NB4 (cell line): ENCODE measurements around the gene DAPK1.

Experiments used
- DNase-seq: peaks from one replicate; pipeline ENCODE4 v3.0.0; 2010; ENCODE audit warnings: low read depth
- H3K4me3 ChIP-seq: one replicate; pipeline ENCODE4 v1.5.1; 2011; ENCODE audit warnings: mild to moderate bottlenecking, low read depth, low read length, moderate library complexity
- CTCF ChIP-seq: IDR thresholded peaks from one replicate; pipeline ENCODE4 v1.5.1; 2012; ENCODE audit warnings: low read depth, low read length
- MAX ChIP-seq: IDR thresholded peaks from 2 replicates; pipeline ENCODE4 v1.6.1; 2011; ENCODE audit warnings: low read depth, low read length
- MYC ChIP-seq: IDR thresholded peaks from 2 replicates; pipeline ENCODE4 v1.6.1; 2011; ENCODE audit warnings: low read depth, low read length
- POLR2A ChIP-seq: IDR thresholded peaks from 2 replicates; pipeline ENCODE4 v1.6.1; 2011; ENCODE audit warnings: mild to moderate bottlenecking; ENCODE audit not compliant: insufficient read length; ENCODE audit errors: extremely low read depth

DAPK1 gene

GRCh38 chr9:87556821-87557220 is 59.2 kb downstream of the DAPK1 start:
- TF ChIP-seq POLR2A (no peak), CTCF (no peak), MYC (no peak)
- H3K4me3 ChIP-seq = no peak overlapping the region
- DNase-seq = peak; percentile 78

GRCh38 chr9:87557996-87558395 is 60.3 kb downstream of the DAPK1 start:
- no peak overlapping the region for H3K4me3 ChIP-seq
- DNase-seq = peak; percentile 23
- no peak for TF ChIP-seq MAX
- TF ChIP-seq POLR2A = no peak
- TF ChIP-seq MYC = no peak
- no peak for TF ChIP-seq CTCF

GRCh38 chr9:87558606-87559190 is 61.0 kb downstream of the DAPK1 start:
- no peak for TF ChIP-seq MAX
- TF ChIP-seq CTCF = no peak
- no peak for TF ChIP-seq MYC
- no peak for TF ChIP-seq POLR2A
- no peak overlapping the region for H3K4me3 ChIP-seq
- DNase-seq = no peak

- no peak for DNase-seq
- no peak for TF ChIP-seq POLR2A
- TF ChIP-seq MYC = no peak
- no peak for TF ChIP-seq CTCF
- no peak for TF ChIP-seq MAX
- no peak overlapping the region for H3K4me3 ChIP-seq
These were observed 64.4 kb downstream of the DAPK1 start for GRCh38 chr9:87562062-87562461.

- TF ChIP-seq POLR2A = no peak
- no peak for TF ChIP-seq MYC
- DNase-seq = no peak
These were observed 65.0 kb downstream of the DAPK1 start for GRCh38 chr9:87562530-87563170.

GRCh38 chr9:87564111-87564510 is 66.4 kb downstream of the DAPK1 start:
- no peak for TF ChIP-seq POLR2A
- TF ChIP-seq MYC = no peak
- TF ChIP-seq CTCF = no peak
- no peak for DNase-seq
- no peak overlapping the region for H3K4me3 ChIP-seq

More at GRCh38 chr9:87562530-87563170, 65.0 kb downstream of the DAPK1 start:
- H3K4me3 ChIP-seq = no peak overlapping the region

GRCh38 chr9:87564791-87565241 is 67.1 kb downstream of the DAPK1 start:
- no peak for DNase-seq
- H3K4me3 ChIP-seq = no peak overlapping the region
- no peak for TF ChIP-seq MAX
- no peak for TF ChIP-seq POLR2A
- TF ChIP-seq MYC = no peak
- no peak for TF ChIP-seq CTCF
